Neuronal stem cell (in vitro differentiated cells): ENCODE measurements around the gene CD59.

ENCODE experiments used
- DNase-seq: peaks from one replicate; pipeline ENCODE4 v3.0.0-alpha.2; 2013; ENCODE audit warnings: low spot score
- H2AFZ ChIP-seq: one replicate; pipeline ENCODE4 v1.6.1; 2013; ENCODE audit warnings: mild to moderate bottlenecking, low read length, inconsistent platforms
- H2AK5ac ChIP-seq: 2 replicates; pipeline ENCODE4 v1.6.1; 2013; ENCODE audit warnings: low read depth, mild to moderate bottlenecking, inconsistent platforms, low read length, moderate library complexity, mixed read lengths
- H2BK120ac ChIP-seq: 2 replicates; pipeline ENCODE4 v1.6.1; 2013; ENCODE audit warnings: low read depth, mild to moderate bottlenecking, inconsistent platforms, low read length, moderate library complexity, mixed read lengths
- H2BK12ac ChIP-seq: one replicate; pipeline ENCODE4 v1.6.1; 2013; ENCODE audit warnings: low read length, inconsistent platforms
- H2BK15ac ChIP-seq: 2 replicates; pipeline ENCODE4 v1.6.1; 2013; ENCODE audit warnings: mild to moderate bottlenecking, low read length, inconsistent platforms, mixed read lengths
- H2BK5ac ChIP-seq: one replicate; pipeline ENCODE4 v1.6.1; 2013; ENCODE audit warnings: inconsistent platforms, mild to moderate bottlenecking, low read length, moderate library complexity
- H3K14ac ChIP-seq: one replicate; pipeline ENCODE4 v1.6.1; 2013; ENCODE audit warnings: low read length, inconsistent platforms
- H3K18ac ChIP-seq: 2 replicates; pipeline ENCODE4 v1.6.1; 2013; ENCODE audit warnings: low read length, inconsistent platforms
- H3K23ac ChIP-seq: 2 replicates; pipeline ENCODE4 v1.6.1; 2013; ENCODE audit warnings: low read depth, mild to moderate bottlenecking, mixed read lengths, low read length, inconsistent platforms; ENCODE audit not compliant: poor library complexity
- H3K27ac ChIP-seq: replicated peaks from 3 replicates; pipeline ENCODE4 v1.5.1; 2013; ENCODE audit warnings: low read length, inconsistent platforms
- H3K27me3 ChIP-seq, 3 experiments: 2 replicates each; pipeline ENCODE4 v1.6.1; 2013; ENCODE audit warnings: low read length in 3 of 3, mild to moderate bottlenecking in 2 of 3, inconsistent platforms in 1 of 3, low read depth in 1 of 3, mixed read lengths in 1 of 3, moderate library complexity in 1 of 3; ENCODE audit not compliant: control insufficient read depth in 3 of 3, insufficient read depth in 3 of 3
- H3K36me3 ChIP-seq, 2 donors: replicated peaks in 1 of 2; 2 replicates each; pipeline ENCODE4 v1.6.1; 2013; ENCODE audit warnings: low read length in 2 of 2; ENCODE audit not compliant: control insufficient read depth in 2 of 2, insufficient read depth in 2 of 2
- H3K4ac ChIP-seq: 2 replicates; pipeline ENCODE4 v1.6.1; 2013; ENCODE audit warnings: inconsistent platforms, mild to moderate bottlenecking, low read length, moderate library complexity
- H3K4me1 ChIP-seq, 2 donors: 1 replicate in 1 of 2; 2 replicates in 1 of 2; pipeline ENCODE4 v1.6.1; 2013; ENCODE audit warnings: low read length in 2 of 2, low read depth in 1 of 2; ENCODE audit not compliant: control insufficient read depth in 2 of 2, insufficient read depth in 1 of 2
- H3K4me2 ChIP-seq: one replicate; pipeline ENCODE4 v1.6.1; 2013; ENCODE audit warnings: mild to moderate bottlenecking, low read length, inconsistent platforms; ENCODE audit not compliant: insufficient read depth, poor library complexity, severe bottlenecking
- H3K4me3 ChIP-seq, 2 donors: 2 replicates each; pipeline ENCODE4 v1.5.1; 2013; ENCODE audit warnings: low read length in 2 of 2, mild to moderate bottlenecking in 2 of 2, inconsistent platforms in 1 of 2, moderate library complexity in 1 of 2
- H3K79me1 ChIP-seq: one replicate; pipeline ENCODE4 v1.6.1; 2013; ENCODE audit warnings: low read depth, mild to moderate bottlenecking, inconsistent platforms, low read length, moderate library complexity
- H3K9ac ChIP-seq: one replicate; pipeline ENCODE4 v1.6.1; 2013; ENCODE audit warnings: mild to moderate bottlenecking, low read depth, low read length, inconsistent platforms; ENCODE audit not compliant: poor library complexity
- H3K9me3 ChIP-seq, 2 donors: replicated peaks in 1 of 2; 2 replicates each; pipeline versions ENCODE3 to v1.6.1; 2013; ENCODE audit warnings: low read length in 2 of 2, mild to moderate bottlenecking in 2 of 2, inconsistent platforms in 1 of 2, low read depth in 1 of 2, mixed read lengths in 1 of 2, moderate library complexity in 1 of 2; ENCODE audit not compliant: control insufficient read depth in 2 of 2, insufficient read depth in 1 of 2
- H4K8ac ChIP-seq: one replicate; pipeline ENCODE4 v1.6.1; 2013; ENCODE audit warnings: low read depth, mild to moderate bottlenecking, inconsistent platforms, low read length, moderate library complexity
- H4K91ac ChIP-seq: one replicate; pipeline ENCODE4 v1.6.1; 2013; ENCODE audit warnings: low read length, low read depth, mild to moderate bottlenecking, inconsistent platforms; ENCODE audit not compliant: poor library complexity
- WGBS, 2 donors: extraction: QIAGEN DNeasy Blood & Tissue Kit; methylation state at CpG; one replicate each; pipeline ENCODE4 v1.1.7; 2013; ENCODE audit warnings: missing lambda C conversion rate in 2 of 2, mixed read lengths in 1 of 2; ENCODE audit not compliant: insufficient read length in 2 of 2, insufficient replicate concordance in 1 of 2; ENCODE audit errors: extremely low coverage in 2 of 2; 5-methylcytosine and 5-hydroxymethylcytosine counted together

The CD59 gene

GRCh38 chr11:33659370-33660139 is 76.7 kb downstream of the CD59 start:
- H3K9ac ChIP-seq: no peak overlapping the region
- H2AK5ac ChIP-seq: no peak overlapping the region
- no peak overlapping the region for H3K4ac ChIP-seq
- no peak overlapping the region for H3K27ac ChIP-seq
- DNase-seq: no peak
- H4K8ac ChIP-seq: no peak overlapping the region
- no peak overlapping the region for H3K14ac ChIP-seq
- peaks cover 0 to 1% of the 10 kb centered on the region in 2 donors for H3K36me3 ChIP-seq
- WGBS, 2 donors: no CpG with 5 or more reads among the region's 5 CpGs
- H3K18ac ChIP-seq: no peak overlapping the region
- no peak overlapping the region for H2BK15ac ChIP-seq
- no peaks in the 10 kb centered on the region for H3K27me3 ChIP-seq
- H2BK120ac ChIP-seq: no peak overlapping the region
- H2AFZ ChIP-seq: no peak overlapping the region
- no peak overlapping the region for H4K91ac ChIP-seq
- H2BK5ac ChIP-seq: no peak overlapping the region
- H3K23ac ChIP-seq: peak overlapping the region; percentile 39
- H3K4me3 ChIP-seq: no peak overlapping the region
- peaks cover 0 to 3% of the 10 kb centered on the region in 2 donors for H3K9me3 ChIP-seq
- H3K4me2 ChIP-seq: no peak overlapping the region
- no peaks in the 10 kb centered on the region for H3K4me1 ChIP-seq
- no peak overlapping the region for H2BK12ac ChIP-seq
- no peaks in the 10 kb centered on the region for H3K79me1 ChIP-seq

DNA sequence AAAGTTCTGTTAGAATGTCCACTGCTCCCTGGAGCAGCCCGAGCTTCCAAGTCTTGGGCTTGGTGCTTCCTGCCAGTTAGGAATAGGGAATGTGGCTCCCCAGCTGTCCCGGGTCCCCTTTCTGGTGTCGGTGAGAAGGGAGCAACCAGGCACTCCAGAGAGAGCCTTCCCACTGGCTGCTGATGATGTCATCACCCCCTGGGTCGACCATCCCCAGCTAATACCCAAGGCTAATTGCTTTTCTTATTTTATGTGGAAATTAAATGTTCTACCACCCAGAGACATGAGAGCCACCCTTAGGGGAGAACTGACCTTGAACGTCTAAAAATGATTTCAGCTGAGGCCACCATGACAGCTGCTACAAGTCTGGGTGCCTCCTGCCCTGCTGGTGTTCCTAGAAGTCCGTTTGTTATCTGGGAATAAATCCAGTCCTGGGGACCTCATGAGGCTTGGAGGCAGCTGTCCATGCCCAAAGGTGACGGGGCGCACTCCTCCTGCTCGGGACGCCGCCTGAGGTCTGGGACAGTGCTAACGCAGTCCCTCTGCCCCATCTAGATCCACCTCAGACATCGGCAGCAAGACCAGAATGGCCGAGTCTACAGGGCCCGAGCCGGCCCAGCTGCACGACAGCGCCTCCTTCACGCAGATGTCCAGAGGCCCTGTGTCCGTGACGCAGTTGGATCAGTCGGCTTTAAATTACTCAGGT is 77.9 kb downstream of the CD59 start:
- Histone ChIP-seq H2BK15ac (no peak overlapping the region), H3K9ac (no peak overlapping the region), H3K27me3 (no peaks in the 10 kb centered on the region), H4K8ac (no peak overlapping the region), H3K23ac (no peak overlapping the region), H2BK12ac (no peak overlapping the region), H3K36me3 (no peaks in the 10 kb centered on the region), H2BK5ac (no peak overlapping the region), H3K4me2 (no peak overlapping the region), H3K4me1 (no peaks in the 10 kb centered on the region), H2AK5ac (no peak overlapping the region), H3K4ac (no peak overlapping the region), H3K27ac (no peak overlapping the region), H4K91ac (no peak overlapping the region), H3K79me1 (no peaks in the 10 kb centered on the region), H2AFZ (no peak overlapping the region), H3K18ac (no peak overlapping the region), H2BK120ac (no peak overlapping the region), H3K14ac (no peak overlapping the region), H3K9me3 (no peaks in the 10 kb centered on the region), H3K4me3 (no peak overlapping the region)
- no peak for DNase-seq
- no CpG with 5 or more reads among the region's 22 CpGs for WGBS, 2 donors

DNA sequence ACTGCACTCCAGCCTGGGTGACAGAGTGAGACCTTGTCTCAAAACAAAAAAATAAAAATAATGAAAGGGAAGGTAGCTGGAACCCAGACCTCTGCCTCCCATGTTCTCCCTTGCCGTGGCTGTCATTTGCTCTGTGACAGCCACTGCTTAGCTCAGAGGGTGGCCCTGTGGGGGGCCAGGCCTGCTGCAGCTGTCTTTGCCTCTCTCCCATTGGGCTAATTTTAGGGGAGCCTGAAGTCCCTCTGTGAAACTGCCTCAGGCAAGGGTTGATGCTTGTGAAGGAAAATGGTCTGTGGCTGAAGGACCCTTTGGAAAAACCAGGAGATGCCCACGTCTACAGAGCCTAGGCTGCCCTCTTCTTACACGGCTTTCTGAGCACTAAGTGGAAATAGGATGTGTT is 78.5 kb downstream of the CD59 start:
- no peaks in the 10 kb centered on the region for H3K36me3 ChIP-seq
- H3K27ac ChIP-seq: no peak overlapping the region
- no peak overlapping the region for H2BK15ac ChIP-seq
- no peaks in the 10 kb centered on the region for H3K4me1 ChIP-seq
- no peaks in the 10 kb centered on the region for H3K9me3 ChIP-seq
- H3K18ac ChIP-seq: no peak overlapping the region
- H3K27me3 ChIP-seq: no peaks in the 10 kb centered on the region
- H3K4me3 ChIP-seq: no peak overlapping the region
- H2AK5ac ChIP-seq: no peak overlapping the region
- no peak overlapping the region for H3K4me2 ChIP-seq
- no peak overlapping the region for H2BK5ac ChIP-seq
- H4K91ac ChIP-seq: no peak overlapping the region
- no peak overlapping the region for H4K8ac ChIP-seq
- no peak overlapping the region for H2BK120ac ChIP-seq
- no peaks in the 10 kb centered on the region for H3K79me1 ChIP-seq
- no peak overlapping the region for H3K23ac ChIP-seq
- DNase-seq: no peak
- H3K14ac ChIP-seq: peak overlapping the region; percentile 79
- H3K9ac ChIP-seq: no peak overlapping the region
- H2BK12ac ChIP-seq: no peak overlapping the region
- WGBS, 2 donors: no CpG with 5 or more reads among the region's 3 CpGs
- H3K4ac ChIP-seq: no peak overlapping the region
- H2AFZ ChIP-seq: no peak overlapping the region

GRCh38 chr11:33656768-33657167 is 79.5 kb downstream of the CD59 start:
- Histone ChIP-seq H3K4me3 (no peak overlapping the region), H3K4ac (no peak overlapping the region), H2BK120ac (no peak overlapping the region), H3K36me3 (no peaks in the 10 kb centered on the region), H4K8ac (no peak overlapping the region), H3K9ac (no peak overlapping the region), H2BK15ac (no peak overlapping the region), H2BK12ac (no peak overlapping the region), H3K4me1 (no peaks in the 10 kb centered on the region), H3K14ac (no peak overlapping the region), H2AK5ac (no peak overlapping the region), H2AFZ (no peak overlapping the region), H4K91ac (no peak overlapping the region), H3K27ac (no peak overlapping the region), H3K27me3 (no peaks in the 10 kb centered on the region), H3K4me2 (no peak overlapping the region), H3K23ac (no peak overlapping the region), H3K9me3 (no peaks in the 10 kb centered on the region), H2BK5ac (no peak overlapping the region), H3K18ac (peak overlapping the region; percentile 35), H3K79me1 (no peaks in the 10 kb centered on the region)
- WGBS, 2 donors: no CpG with 5 or more reads among the region's 7 CpGs
- no peak for DNase-seq
